IPS DF 4.7 (cell line): Measurements from ENCODE around the gene ZCWPW2.

ENCODE experiments used
- DNase-seq: peaks from one replicate; pipeline ENCODE4 v3.0.0-alpha.2; 2013; ENCODE audit warnings: low spot score; ENCODE audit errors: extremely low read depth

The ZCWPW2 gene

GRCh38 chr3:28574036-28574435 lies 225.5 kb downstream of the ZCWPW2 start:
- DNase-seq = no peak

- no peak for DNase-seq
Measured at GRCh38 chr3:28575100-28575745, 226.7 kb downstream of the ZCWPW2 start.
